GM12865 (cell line): ENCODE data around the gene TMEM203.
A peak's percentile ranks its signal among the peaks of the same experiment; 100 is the strongest.

Experiments
- DNase-seq: peaks from one replicate; pipeline ENCODE4 v3.0.0; 2010; ENCODE audit warnings: low read depth
- H3K4me3 ChIP-seq: 2 replicates; pipeline ENCODE4 v1.5.1; 2011; ENCODE audit warnings: mild to moderate bottlenecking, low read depth, low read length, control low read depth
- TF ChIP-seq, protein P1 (sequence below): IDR thresholded peaks from 2 replicates; pipeline ENCODE4 v1.5.1; 2011; ENCODE audit warnings: low read length, control low read depth, low read depth, inconsistent platforms; ENCODE audit not compliant: insufficient read depth; ENCODE audit errors: missing control alignments

TMEM203 gene

DNA sequence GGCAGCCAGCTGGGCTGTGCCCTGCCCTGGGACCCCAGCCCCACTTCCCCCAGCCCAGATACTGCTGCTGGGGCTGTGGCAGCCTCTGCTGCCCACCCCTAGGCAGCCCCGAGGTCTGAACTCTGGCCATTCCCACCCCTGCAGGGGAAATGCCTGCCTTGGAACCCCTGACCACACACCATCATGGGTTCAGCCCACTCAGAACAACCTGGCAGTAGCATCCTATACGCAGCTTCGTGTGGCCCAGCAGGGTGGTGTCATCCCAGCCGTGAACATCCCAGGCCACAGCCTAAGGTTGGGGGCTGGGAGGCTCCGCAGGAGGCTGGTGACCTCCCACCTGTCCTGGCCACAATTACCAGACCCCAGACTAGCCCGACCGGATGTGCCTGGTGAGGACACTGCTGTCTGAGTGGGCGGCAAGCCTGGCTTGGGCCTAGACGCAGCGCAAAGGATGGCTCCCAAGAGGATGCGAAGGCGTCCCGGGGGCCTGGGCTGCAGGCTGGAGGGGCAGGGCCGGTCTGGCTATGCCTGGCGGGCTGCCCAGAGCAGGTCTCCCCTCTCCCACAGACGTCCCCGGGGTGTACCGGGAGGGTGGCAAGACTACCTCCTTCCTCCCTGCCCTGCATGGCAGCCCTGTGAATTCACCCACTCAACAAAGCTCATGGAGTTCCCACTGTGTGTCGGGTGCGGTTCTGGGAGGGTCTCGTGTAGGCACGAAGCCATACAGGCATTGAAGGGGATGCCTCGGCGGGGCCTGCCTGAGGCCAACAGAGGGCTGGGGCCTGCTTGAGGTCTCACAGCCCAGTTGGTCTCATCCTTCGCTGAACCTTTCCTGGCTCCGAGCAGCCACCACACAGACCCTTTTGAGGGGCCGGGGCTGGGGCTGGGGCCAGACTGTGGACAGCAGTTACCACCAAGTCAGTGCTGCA lies 23.8 kb upstream of the TMEM203 start:
- no peak overlapping the region for H3K4me3 ChIP-seq
- no peak for DNase-seq

DNA sequence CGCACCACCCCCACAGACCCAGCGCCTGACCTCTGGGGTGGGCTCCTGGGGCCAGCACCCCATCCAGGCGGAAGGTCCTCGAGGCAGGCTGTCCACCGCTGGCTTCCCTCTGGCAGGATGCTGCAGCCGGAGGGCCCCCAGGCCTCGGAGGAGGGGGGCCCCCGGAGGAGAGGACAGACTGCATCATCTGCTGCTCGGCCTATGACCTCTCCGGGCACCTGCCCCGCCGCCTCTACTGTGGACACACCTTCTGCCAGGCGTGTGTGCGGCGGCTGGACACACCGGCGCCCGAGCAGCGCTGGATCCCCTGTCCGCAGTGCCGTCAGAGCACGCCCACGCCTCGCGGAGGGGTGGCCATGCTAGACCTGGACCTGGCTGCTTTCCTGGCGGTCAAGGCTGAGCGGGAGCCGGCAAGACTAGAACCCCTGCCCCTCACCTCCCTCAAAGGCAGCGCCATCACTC lies 23.1 kb upstream of the TMEM203 start:
- TF ChIP-seq, protein P1, sequence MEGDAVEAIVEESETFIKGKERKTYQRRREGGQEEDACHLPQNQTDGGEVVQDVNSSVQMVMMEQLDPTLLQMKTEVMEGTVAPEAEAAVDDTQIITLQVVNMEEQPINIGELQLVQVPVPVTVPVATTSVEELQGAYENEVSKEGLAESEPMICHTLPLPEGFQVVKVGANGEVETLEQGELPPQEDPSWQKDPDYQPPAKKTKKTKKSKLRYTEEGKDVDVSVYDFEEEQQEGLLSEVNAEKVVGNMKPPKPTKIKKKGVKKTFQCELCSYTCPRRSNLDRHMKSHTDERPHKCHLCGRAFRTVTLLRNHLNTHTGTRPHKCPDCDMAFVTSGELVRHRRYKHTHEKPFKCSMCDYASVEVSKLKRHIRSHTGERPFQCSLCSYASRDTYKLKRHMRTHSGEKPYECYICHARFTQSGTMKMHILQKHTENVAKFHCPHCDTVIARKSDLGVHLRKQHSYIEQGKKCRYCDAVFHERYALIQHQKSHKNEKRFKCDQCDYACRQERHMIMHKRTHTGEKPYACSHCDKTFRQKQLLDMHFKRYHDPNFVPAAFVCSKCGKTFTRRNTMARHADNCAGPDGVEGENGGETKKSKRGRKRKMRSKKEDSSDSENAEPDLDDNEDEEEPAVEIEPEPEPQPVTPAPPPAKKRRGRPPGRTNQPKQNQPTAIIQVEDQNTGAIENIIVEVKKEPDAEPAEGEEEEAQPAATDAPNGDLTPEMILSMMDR: no peak
- DNase-seq: no peak

More for the DNA sequence above, 23.8 kb upstream of the TMEM203 start:
- TF ChIP-seq, protein P1: no peak

DNA sequence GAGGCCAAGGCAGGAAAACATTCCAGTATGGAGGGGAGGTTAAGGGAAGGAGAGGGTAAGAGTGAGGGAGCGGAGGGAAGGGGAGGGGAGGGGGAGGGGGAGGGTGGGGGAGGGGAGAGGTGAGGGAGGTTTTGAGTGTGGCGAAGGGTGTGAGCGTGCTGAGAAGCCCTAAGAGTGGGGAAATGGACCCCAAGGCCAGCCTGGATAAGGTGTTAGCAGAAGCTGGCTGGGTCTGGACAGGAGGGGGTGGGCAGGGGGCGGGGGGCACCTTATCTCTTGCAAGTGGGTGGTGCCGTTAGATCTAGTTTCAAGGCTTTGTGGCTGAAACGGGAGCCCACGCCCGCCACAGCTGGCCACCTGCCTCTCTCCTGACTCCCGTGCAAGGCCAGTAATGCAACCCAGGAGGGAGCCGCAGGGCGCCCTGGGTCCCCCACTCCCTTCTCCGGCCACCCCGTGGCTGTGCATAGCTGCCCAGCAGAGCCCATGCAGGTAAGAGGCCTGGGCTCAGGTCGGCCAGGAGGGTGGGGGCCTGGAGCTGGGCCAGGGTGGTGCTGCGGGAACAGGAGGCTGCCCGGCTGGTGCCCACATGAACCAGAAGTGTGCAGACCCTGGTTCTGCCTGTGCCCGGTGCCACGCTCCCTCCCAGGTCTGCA lies 22.5 kb upstream of the TMEM203 start:
- DNase-seq: no peak
- no peak overlapping the region for H3K4me3 ChIP-seq
- TF ChIP-seq, protein P1: no peak

More for the DNA sequence above, 23.1 kb upstream of the TMEM203 start:
- no peak overlapping the region for H3K4me3 ChIP-seq

DNA sequence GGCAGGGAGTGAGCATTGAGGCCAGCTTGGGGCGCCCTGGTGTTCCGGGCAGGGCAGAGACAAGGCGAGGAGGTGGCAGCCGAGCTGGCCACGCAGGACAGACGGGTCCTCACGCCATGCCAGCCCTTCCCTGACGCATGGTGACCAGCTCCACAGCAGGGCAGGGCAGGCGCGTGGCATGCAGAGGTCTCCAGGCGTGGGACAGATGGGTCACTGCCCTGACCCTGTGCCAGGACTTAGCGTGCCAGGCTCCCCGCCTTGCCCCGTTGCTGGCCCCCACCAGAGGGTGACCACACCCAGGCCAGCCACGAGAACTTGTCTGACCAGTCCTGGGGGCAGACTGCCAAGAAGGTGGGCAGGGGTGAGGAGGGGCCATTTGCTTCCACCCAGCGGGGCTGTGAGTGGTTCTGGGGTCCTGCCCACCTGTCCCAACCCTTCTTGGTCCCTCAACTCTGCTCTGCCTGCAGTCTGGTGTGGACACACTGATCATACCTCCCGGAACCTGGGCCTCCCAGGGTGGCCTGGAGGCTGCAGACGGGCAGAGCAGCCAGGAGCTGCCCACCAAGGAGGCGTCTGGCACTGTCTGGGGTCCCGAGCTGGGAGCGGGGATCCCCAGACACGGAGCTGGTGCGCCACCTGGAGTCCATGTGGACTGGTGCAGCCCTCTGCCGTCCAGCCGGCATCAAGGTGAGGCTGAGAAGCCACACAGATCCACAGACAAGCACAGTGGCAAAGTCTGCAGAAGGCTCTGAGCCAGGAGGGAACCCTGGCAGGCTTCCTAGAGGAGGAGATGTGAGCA lies 21.8 kb upstream of the TMEM203 start, which contains the start of gene RNF224:
RNF224 (plus strand) TSS at position 449 of the 799 bp plus-strand sequence. CDS start 834 bp downstream, outside the sequence.
- TF ChIP-seq, protein P1: peak; percentile 94
- DNase-seq: peak; percentile 88
- H3K4me3 ChIP-seq: no peak within 1 kb of the TSS

DNA sequence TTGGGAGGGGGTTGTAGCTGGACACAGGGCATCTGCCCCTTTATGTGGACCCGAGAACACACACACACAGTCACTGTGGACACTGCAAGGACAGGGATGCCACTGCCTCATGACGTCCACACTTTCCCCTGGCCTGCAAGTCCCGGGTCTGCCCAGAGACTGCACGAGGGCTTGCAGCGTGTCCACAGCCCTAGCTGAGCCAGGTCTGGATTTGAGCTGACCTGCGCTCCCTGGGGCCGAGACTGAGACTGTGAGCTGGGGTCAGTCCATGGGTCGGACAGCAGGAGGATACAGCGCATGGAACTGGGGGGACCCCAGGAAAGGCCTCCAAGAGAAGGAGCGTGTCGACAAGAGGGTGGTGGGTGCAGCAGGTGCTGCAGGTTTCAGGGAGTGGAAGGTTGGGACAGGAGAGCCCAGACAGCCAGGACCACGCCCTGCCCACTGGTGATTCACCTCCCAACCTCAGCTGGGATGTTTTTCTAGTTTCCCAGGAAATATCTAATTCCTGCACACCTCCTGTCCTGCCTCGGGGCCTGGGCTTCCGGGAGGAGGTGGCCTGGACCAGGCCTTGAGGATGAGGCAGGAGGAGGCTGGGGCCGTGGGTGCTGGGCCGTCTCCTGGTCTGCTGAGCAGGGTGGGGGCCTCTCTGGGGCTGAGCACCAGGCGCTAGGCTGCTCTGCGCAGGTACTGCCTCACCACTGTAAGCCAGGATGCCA lies 21.0 kb upstream of the TMEM203 start:
- no peak for DNase-seq
- no peak overlapping the region for H3K4me3 ChIP-seq
- TF ChIP-seq, protein P1: no peak
